GM18867 (cell line): ENCODE data around the gene BMX.
A peak's percentile ranks its signal among the peaks of the same experiment; 100 is the strongest.

ENCODE experiments used
- ATAC-seq: cut with Tn5 transposase; IDR thresholded peaks from one replicate; pipeline ENCODE4 v1.9.1; 2021; ENCODE audit warnings: mild to moderate bottlenecking, moderate library complexity; ENCODE audit not compliant: unreplicated experiment

Gene BMX

DNA sequence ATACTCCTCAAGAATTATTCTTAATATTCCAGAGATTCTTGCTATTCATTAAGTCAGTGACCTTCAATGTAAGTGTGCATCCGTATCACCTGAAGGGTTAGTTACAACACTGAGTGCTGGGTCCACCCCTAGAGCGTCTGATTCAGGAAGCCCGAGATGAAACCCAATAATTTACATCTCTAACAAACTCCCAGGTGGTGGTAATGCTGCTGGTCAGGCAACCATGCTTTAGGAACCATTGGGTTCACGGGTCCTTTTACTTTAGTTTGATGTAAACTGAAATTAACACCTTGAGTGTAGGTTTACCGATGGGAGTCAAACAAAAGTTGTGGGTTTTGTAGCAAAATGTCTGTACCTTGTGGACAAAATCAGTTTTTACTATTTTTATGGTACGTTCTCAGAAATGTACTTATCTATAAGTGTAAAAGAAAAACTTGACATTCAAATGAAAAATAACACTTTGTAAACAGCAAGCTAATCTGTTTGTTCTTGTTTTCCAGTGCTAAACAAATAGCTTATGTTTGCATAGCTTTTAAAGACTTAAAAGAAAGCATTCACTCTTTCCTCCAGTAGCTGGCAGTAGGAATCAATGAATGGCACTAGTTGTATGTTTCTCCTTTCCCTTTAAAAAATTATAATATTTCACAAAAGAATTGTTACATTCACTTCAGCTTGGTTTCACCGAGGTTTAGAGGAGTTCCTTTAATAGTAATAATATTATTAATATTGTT lies 67.4 kb downstream of the BMX start:
- ATAC-seq: peak; percentile 76

DNA sequence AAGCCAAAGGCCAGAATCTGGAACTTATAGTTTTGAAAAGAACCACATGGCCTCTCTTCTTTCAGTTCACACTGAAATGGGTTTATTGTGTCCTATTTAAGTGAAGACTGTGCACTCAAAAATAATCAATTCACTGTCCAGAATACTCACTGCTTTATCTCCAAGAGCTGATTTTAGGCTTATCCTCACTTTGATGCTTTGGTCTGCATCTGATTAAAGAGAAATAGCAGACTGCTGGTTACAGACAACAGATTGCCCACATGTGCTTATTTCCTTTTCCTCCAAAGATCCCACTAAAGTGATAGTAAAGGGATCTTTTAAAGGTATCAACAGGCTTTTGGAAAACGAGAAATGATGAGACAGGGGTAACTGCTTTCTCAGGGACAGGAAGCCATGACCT lies 69.5 kb downstream of the BMX start:
- ATAC-seq: no peak

DNA sequence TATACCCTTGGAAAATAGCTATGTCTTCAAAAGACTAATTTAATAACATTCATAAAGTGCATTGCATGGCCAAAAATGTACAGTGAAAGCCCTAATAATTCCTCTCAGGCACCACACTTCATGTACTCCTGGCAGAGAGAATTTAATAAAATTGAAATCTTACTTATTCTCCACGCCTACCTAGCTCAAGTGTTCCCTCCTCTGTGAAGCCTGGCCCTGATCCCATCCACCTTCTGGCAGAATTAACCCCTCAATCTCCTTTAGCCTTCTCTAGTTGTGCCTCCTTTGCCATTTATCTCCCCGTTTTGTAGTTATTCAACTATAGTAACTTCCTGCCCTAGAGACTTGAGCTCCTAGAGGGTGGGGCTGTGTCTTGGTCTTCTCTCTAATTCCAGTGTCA lies 73.4 kb downstream of the BMX start:
- ATAC-seq: no peak

DNA sequence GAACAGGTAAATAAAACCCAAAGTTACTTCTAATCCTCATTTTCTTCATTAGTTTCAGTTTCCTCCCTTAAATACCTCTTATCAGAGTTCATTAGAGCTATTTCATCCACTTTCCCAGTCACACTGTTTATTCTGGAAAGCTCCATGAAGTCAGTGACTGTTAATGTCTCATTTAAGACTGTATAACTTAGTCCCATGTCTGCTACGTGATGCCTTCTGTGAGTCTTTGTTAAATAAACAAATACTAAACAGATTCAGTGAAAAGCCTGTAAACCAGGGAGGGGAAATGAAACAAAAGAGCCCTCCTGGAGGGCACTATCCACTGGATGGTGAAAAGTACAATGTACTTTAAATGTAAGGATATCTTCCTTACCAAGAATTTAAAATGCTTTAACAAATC lies 75.4 kb downstream of the BMX start:
- ATAC-seq: no peak

DNA sequence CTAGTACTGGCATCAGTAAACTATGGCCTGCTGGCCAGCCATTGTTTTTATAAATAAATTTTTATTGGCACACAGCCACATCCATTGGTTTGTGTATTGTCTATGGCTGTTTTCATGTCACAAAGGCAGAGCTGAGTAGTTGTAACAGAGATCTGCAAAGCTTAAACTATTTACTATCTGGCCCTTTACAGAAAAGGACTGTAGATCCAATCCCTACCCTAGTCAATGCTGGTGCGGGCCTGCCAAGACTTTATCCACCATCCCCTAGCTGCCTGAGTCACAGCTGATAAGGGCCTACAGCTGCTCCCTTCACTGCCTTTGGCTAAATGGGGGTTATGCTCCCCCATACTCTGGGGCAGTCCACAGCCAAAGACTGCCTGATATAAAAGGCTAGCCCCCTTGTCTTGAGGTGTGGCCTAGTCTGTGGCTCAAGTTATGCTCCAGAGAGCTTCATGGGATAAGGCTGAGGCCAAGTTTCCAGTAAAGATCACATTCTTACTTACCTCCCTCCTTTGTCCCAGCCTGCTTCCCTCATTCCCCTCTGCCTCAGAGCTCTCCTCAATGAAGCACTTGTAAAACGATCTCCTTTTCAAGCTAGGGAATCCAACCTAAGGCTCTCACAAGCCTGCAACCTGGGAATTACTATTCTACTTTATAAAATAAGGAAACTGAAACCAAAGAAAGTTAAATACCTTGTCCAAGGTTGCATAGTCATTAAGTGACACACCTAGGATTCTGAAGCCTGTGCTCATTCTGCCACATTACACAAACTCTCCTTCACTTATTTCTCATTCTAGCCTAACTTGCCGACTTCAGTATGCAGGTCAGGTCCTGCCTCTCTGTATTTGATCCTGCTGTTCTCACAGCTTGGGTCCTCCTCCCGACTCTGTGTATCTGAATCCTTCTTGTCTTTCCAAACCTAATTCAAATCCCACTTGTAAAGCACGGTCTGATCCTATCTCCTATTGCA lies 79.5 kb downstream of the BMX start:
- ATAC-seq: no peak

DNA sequence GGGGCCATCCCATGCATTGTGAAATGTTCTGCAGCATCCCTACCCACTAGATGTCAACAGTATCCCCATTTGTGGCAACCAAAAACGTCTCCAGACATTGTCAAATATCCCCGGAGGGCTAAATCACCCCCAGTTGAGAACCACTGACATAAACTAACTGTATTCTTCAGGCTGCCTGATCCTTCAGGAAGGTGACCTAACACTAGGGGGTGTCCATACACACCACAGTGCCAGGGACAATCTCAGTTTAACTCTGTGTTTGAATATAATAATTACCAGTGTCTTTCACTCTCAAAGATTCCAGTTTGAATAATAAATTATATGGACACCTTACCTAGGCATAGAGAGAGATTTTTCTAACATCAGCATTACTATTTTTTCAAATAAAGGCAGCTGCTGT lies 93.8 kb downstream of the BMX start:
- ATAC-seq: no peak

DNA sequence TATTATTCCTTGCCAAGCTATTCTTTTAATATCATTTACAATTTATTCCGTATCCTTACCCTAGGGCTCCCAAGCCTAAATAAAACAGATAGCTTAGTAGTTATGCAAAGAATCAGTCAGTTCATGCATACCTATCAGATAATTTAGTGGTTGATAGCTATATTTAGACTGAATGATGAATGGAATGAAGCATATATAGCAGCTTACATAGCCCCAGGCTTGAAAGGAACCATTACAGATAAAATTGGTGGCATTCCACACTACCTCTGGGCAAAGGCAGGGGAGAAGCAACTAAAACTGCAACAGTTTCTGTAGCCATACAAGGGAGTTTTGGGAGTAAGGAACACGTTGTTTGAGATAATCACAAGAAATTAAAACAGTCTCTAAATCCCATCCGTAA lies 97.4 kb downstream of the BMX start:
- ATAC-seq: no peak

DNA sequence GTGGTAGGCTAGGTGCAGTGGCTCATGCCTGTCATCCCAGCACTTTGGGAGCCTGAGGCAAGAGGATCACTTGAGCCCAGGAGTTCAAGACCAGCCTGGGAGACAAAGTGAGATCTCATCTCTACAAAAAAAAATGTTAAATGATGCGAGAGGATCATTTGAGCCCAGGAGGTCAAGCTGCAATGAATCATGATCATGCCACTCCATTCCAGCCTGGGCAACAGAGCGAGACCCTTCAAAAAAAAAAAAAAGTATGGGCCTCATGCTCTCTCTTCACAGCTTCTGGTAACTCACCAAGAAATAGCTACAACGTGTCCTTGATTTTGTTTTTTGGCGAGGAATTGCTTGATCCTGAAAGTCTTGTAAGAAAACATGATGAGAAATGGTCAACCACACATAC lies 98.9 kb downstream of the BMX start:
- ATAC-seq: no peak

DNA sequence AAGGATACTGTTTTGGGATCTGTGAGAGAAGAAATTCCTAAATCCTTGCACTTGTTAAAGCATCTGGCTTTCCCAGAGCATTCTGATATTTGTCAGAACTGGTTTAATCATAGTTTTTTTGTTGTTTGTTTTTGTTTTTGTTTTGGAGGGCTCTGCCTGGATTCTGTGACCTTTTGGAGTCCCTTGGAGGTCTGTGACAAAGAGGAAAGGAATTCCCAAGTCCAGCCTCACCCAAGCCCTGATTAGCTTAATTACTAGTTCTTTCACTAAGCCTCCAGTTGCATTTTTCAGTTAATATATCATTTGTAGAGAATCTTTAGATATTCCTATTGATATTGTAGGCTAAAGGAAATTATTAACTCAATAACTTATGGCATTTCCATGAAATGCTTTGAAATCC lies 99.4 kb downstream of the BMX start:
- ATAC-seq: no peak

DNA sequence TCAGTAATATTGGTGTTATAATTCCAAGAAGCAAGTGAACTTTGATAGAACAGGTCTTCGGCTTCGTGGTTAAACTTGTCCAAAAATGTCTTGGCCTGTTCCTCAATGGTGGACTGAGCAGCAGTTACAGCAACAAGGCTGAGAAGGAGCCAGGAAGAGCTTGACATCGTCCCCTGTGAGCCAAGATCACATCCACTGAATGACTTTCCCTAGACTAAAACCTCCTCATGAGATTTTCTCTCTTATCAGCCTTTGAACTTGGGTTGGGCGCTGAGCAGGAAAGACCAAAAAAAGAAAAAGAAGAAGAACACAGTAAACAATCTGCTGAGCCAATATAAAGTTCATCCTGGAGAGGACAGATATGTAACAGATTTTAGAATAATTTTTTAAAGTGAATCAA lies 100.1 kb downstream of the BMX start, which contains the start of gene ACE2:
ACE2 (minus strand) TSS at position 216 of the 400 bp plus-strand sequence; CDS start at position 167, 49 bp downstream.
- ATAC-seq: no peak

DNA sequence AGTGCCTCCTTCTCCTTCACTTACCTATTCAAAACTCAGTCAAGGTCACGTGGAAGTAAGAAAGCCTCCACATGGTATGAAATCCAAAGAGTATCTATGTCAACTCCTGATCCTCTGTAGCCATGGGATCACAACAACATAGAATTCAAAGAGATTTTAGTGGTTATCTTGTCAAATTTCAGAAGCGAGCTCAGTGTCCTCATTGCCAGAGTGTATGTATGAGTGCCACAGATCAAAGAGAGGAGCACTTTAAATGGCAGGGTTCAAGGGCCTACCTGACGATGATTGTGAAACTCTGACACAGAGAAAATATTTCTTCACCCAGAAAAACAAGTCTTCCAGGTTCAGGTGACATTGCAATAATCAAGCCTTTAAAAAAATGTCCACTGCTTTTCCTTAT lies 101.3 kb downstream of the BMX start:
- no peak for ATAC-seq

DNA sequence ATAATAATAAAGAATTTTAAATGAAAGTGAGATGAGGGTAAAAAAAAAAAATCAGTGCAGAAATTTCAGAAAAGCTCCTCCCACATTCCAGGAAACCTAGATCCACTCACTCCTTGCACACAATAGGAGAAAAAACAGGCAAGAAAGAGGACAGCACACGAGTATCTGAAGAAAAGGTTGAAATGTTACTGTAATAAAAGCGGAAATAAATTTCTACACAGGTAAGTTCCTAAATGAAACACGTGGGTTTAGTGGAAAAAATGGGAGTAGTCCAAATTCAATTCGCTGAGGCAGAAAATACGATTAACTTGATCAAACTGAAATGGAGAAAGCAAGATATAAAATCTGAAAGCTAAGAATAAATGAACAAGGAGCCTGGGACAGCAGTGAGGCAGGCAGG lies 102.2 kb downstream of the BMX start:
- ATAC-seq: no peak

DNA sequence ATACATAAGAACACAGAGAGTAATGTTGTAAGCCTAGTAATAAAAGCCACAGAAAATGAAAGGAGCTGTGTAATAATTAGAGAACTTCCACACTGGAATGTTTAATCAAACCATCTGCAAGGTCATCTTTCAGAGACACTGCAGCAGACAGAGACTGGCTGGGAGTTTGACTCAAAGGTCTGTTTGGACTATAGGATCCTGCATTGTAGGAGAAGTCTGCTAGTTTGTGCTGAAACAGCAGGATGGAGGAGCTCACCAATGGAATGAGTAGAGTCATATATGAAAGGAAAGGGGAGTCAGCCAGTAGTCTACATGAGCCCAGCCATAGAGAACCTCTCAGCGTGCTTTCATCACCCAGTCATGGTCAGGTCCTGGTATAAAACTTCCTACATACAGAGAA lies 104.6 kb downstream of the BMX start:
- no peak for ATAC-seq
